Measurements from ENCODE around the gene ADAM12.

Gene ADAM12

DNA sequence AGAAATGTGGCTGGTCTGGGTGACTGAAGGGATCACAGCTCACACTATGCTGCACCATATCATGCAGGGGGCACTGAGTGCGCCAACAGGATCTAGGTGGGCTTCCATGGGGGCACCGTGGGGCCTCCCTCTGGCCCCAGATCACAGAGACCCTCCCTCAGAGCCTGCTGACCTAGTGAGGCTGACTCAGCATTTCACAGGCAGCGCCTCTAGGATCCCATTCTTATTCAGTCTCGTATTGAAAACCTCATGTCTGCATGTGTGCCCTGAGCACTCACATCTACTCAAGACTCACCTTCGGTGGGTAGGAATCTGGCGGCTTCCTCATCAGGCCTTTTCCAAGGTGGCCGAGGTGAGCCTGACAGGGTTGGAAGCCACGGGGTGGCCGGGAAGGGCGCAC, 350.3 kb downstream of the ADAM12 start:
- DNase-seq = no peak

DNA sequence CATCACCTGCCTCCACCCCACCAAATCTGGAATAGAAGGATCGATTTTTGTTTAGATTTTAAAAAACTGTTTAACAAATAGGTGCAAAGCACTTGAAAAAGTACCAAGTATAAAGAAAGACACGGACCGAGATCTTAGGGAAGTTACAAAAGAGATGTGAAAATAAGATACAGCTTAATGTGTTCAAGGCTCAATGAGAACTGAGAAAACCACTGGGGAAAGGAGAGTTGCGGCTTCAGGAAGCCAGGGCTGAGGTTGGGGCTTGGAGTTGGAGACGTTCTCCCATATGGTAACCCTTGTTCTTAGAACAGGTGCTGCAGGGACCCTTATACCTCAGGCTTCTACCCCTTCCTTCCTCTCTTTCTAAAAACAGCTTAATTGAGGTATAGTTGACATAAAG, 351.8 kb downstream of the ADAM12 start:
- DNase-seq = no peak

DNA sequence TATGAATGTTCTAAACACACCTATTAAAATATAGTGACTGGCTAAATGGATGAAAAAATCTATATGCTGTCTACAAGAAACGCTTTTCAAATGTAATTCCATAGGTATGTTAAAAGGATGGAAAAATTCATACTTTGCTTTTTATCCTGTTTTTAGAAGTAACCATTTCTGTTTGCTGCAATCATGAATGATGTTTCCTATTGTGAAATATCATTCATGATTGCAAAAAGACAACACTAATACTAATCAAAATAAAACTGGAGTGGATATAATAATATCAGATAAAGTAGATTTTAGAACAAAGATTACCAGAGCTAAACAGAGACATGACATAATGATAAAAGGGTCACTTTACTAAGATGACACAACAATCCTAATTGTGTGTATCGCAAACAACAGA, 353.7 kb downstream of the ADAM12 start:
- no peak for DNase-seq

DNA sequence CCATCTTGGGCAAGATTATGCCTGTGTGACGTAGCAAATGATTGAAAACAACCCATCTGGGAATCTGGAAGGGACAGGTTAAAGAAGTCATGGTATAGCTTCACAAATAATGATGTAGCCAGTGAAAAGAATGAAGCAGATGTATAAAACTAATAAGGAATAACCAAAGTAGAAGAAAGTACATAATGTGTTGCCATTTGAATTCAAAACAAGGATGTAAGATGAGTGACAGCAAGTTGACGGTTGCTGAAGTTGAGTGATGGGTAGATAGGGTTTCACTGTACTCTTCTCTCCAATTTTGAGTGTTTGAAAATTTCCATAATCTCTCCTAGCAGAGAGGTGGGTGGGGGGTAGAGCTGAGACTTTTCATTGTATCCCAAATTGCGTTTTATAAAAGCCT, 358.3 kb downstream of the ADAM12 start:
- DNase-seq = no peak

DNA sequence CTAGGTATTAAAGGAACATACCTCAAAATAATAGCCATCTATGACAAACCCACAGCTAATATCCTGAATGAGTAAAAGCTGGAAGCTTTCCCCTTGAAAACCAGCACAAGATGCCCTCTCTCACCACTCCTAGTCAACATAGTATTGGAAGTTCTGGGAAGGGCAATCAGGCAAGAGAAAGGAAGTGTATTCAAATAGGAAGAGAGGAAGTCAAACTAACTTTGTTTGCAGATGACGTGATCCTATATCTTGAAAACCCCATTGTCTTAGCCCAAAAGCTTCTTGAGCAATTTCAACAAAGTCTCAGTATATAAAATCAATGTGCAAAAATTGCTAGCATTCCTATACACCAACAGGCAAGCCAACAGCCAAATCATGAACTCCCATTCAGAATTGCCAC, 360.6 kb downstream of the ADAM12 start:
- no peak for DNase-seq

DNA sequence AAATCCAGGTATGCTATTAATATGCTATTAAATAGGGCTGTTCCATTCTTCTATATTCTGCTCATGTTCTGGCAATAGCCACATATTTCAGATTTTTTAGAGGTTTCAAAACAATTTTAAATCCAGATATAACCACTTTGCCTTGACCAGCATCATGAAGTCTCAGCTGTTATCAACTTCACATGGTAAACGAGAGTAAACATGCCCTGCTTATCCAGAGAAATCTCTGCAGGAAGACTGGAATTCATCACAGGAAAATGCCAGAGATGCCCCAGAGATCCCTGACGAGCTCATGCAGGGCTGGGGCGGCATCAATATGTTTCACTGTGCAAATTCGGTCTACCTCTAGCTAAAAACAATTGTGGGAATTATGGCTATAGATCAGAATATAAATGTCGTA, 365.4 kb downstream of the ADAM12 start:
- no peak for DNase-seq

DNA sequence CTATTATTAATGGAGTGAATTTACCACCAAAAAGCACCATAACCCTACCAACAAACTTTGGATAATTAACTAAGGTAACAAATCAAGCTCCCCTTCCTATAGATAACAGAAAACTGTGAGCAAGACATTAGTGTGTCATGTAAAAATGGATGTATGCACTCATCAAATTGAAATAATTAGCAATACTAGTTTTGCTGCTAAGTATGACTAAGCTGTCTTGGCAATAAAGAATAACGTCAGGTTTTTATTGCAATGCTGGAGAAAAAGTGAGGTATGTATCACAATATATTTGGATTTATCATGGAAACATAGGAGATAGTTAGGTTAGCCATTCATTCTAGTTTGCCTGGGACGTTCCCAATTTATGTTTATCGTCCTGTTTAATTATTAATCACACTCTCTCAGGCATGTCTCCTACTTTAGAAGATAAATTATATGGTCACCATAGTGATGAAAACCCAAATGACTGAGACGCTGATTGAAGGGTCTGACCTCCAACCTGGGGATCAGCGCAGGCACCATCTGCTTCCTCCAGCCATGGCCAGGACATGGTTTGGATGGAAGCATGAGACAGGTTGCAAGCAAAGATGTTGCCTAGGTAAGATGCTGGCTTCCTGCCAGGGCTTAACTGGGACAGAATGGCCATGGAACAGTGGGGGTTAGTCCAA, 366.3 kb downstream of the ADAM12 start:
- no peak for DNase-seq

DNA sequence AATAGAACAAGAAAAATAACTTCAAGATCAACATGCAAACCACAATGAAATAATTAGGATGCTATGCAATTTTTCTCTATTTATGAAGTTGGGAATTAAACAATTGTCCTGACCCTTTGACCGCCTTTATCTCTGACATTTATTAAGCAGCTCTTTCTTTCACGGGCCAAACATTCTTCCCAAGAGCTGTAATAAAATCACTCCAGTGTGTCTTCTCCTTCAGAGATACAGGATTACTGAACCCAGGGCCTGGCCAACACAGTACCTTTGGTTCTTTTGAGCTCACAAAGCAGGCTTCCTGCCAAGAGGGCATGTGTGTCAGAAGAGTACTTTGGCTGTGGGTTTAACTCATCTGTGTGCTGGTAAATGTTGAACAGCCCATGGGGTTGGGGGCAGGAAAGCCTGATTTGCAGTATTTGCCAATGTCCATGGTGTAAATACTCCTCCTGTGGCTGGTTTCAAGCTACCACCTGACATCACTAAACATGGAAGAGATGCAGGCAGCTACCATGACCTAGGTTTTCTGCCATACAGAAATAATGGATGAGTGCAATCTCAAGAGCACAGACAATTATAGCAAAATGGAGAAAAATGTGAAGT, 370.2 kb downstream of the ADAM12 start:
- no peak for DNase-seq

DNA sequence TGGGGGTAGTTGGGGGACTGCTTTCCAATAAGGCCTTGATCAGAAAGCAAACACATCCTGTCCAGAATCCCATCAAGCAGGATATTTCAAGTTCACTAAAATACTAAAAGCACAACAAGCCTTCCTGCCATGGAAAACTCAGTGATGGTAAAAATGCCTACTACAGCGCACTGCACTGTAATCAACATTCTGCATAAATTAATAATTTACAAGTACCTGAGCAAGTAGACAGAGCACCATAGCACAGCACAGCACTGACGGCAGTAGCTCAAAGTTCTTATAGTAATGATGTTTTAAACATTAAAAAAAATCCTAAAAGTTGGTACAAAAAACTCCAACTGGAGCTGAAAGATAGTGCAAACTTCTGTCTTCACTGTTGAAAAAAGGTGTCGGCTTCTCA, 371.4 kb downstream of the ADAM12 start:
- no peak for DNase-seq

DNA sequence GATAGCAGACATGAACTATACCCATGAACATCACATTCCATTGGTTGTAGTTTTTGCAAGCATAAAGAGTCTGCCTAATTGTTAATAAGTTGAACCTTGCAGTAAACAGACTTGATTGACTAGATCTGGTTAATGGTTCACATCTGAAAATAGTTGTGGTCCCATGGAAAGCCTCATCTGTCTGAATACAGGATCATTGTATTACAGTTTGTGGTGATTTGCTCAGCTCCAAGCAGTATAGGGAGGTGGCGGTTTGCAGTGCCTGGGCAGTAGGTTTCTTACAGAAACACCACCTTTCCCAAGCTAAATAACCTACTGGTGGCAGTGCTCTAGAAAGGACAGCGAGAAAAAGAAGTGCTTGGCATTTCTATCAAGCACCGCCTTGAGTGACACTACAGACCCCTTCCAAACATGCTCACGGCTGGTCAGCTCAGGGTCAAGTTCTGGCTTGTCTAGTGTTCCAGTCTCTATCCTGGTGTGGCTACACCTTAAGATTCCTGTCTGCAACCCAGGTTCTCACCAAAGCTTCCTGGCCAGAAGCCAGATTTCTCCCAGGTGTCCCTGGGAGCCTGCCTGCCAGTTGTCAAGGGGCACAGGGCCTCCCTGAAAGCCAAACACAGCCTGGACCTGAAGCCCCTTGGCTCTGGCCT, 372.0 kb downstream of the ADAM12 start:
- no peak for DNase-seq

DNA sequence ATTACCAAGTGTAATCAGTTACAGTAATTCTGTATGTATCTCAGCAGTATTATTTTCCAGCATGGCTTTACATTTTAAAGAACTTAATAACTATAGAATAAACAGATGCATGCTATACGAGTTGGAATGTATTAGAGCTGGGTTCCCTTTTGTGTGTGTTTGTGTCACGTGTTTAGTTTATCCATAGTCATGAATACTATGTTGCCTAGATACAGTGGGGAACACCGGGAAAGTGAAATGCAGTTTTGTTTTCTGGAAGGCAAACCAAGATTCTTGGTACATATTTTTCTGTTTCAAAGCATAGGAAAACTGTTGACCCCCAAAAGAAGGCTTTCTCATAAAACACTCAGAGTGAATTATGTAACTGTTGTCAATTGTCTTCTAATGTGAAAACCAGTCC, 372.9 kb downstream of the ADAM12 start:
- no peak for DNase-seq

DNA sequence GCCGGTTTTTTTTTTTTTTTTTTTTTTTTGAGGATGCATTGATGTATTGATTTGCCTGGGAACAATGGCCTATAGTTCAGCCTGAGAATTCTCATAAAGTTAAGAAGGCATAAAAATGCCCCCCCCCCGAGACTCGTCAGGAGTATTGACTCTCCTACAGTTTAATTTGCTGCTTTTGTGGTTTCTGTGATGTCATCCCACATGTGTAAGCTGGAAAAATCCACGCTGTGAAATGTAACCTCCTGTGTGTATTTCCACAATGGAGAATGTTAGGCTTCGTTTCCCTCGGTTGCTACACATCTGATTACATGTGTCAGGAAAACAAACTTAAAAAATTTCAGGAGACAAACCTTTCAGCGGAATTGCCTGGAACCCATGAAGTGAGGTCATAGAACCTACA, 374.0 kb downstream of the ADAM12 start:
- no peak for DNase-seq

DNA sequence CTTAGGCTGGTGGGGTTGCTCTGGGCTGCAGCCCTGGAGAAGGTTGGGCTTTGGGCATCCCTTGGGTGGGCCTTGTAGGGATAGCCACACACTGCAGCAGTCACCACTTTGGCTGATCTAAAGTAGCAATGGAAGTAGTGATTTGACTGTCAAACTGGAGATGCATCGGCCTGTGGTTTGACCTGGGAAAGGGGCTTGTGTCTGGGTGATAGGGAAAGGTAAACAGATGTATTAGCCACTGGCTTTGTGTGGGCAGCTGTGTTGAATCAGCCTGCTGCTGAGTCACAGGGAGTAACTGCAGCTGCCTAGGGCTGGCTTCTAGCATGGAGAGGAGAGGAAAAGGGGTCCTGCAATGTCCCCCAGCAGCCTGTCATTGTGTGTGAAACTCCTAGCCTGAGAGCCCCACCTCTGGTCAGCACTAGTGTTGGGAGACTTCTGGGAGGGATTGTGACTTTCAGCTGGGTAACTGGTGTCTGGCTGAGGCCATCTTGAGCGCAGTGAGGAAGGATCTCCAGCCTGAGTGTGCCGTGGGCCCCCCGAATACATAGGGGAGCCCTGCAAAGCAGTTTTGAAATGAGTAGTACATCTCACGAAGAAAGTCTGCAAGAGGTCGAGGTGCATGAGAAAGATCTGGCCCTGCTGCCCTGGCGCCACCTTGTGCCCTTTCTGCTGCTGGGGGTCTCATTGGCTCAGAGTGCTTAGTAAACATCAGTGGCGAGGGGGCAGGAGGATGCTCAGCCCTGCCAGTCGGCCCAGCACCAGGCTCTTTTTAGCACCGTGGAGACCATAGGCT, 374.6 kb downstream of the ADAM12 start:
- no peak for DNase-seq

DNA sequence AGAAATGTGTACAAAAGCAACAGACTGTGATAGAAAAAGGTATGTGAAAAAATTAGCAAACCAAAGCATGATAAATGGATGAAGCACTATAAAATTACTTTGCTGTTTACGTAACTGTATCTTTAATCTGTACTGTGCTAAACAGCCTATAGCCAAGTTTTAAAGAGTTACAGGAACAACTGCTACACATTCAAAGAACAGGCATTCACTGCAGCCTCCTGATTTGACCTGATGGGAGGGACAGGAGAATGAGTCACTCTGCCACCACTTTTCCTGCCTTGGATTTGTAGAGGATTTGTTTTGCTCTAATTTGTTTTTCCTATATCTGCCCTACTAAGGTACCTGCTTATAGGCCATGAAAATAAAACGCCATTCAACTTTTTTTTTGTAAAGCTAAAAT, 375.8 kb downstream of the ADAM12 start:
- no peak for DNase-seq

DNA sequence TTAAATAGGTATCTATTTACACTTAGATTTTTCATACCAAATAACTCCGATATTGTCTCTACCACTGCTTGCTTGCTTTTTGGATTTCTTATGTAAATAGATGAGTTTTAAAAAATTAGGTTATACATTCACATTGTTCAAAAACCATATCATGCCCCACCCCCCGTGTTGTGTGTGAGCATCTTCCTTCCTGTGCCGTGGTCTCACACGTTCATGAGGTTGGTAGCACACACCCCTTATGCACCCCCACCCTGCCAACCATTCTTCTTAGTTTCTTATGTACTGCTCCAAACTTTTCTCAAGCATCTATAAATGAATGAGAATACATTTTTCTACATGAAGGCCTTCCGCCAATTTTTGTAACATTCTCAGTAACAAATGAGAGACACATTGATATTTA, 376.3 kb downstream of the ADAM12 start:
- no peak for DNase-seq

DNA sequence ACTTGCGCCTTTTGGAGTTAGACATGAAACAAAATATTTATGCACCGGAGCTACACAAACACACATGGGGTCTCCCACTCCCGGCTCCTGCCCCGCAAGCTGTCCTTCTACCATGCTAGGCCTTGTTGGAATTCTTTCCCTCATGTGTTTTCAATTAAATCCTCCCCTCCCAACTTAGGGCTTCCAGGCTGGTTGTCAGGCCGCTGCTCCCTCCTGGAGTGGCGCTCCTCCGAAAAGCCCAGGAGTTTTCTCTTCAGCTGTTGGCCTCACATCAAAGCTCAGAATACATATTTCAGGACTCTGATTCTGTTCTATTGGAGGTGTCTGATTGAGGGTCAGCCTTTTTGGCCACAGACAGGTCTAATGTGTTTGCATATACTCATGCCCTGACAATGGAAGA, 378.6 kb downstream of the ADAM12 start:
- no peak for DNase-seq

DNA sequence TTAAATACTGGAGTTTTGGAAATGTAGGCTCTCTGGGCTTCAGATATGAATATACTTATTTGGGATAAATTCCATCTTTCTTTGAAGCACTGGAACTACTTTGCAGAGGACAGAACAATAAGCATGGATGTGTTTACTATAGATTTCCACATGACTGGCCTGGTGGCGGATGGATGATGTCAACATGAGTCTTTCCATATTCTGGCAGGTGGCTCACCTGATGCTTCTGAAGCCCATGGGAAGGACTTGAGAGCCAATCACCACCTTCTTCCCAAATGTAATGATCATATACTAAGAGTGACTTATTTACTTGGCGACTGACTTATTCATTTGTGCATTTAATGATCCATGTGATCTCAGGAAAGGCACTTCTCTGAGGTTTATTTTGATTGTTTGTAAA, 381.4 kb downstream of the ADAM12 start:
- DNase-seq = peak; percentile 16

DNA sequence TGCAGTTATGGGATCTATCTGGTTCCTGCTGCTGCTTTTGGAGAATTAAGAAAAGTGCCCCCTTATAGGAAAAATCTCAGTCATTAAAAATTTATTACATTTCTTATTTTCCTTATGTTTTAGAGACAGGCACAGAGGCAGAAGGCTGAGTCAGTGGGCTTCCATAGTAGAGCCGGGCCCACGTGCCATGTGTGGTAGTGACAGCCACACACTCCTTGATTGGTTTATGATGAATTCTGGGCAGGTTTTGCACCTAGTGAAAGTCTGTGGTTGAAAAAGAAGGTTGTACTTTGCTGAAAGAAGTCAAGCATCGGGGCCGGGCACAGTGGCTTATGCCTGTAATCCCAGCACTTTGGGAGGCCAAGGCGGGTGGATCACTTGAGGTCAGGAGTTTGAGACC, 382.0 kb downstream of the ADAM12 start:
- no peak for DNase-seq

DNA sequence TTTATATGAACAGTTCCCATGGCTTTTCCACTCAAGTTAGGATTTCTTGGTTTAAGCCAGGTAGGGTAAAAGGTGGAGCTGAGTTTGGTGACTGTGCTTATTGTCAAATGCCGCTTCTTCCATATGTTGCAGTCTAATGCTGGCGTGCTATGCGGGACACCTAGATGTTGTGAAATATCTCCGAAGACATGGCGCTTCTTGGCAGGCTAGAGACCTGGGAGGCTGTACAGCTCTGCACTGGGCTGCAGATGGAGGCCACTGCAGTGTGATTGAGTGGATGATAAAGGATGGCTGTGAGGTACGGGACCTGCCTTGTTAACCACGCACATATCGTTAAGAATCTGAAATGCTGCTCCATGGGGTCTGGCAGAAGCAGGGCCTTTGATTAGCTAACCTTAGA, 383.5 kb downstream of the ADAM12 start:
- no peak for DNase-seq

DNA sequence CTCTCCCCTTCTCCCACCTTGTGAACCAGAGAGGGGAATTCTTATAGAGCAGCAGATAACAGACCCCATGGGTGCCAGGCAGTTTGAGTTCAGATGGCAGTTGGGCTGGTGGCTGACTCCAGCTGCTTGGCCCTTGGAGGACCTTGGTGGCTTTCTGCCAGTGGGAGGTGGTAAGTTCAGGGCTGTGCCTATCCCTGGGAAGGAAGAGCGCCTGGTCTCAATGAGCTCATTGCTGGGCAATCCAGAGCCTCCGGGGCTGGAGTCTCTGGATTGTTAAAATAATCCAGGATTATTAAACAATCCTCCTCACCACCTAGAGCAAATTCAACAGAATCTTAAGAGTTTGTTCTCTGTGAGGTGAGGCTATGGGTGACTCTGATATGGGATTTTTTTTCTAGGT, 386.7 kb downstream of the ADAM12 start:
- no peak for DNase-seq

DNA sequence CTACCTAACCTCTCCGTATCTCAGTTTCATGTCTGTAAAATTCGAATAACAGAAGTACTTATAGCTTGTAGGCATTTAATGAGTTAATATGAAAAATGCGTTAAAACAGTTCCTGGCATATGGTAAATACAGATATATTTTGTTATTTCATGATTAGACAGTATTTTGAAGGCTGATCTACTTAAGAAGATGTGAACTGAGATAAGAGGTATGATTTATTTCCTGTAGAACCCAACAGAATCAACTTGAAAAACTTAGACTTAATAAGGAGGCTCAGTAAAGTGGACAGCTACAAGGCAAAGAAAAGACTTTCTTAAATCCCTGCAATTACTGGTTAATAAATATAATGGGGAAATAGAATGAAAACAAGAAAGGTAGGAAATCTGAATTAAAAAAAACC, 388.6 kb downstream of the ADAM12 start:
- DNase-seq = no peak

DNA sequence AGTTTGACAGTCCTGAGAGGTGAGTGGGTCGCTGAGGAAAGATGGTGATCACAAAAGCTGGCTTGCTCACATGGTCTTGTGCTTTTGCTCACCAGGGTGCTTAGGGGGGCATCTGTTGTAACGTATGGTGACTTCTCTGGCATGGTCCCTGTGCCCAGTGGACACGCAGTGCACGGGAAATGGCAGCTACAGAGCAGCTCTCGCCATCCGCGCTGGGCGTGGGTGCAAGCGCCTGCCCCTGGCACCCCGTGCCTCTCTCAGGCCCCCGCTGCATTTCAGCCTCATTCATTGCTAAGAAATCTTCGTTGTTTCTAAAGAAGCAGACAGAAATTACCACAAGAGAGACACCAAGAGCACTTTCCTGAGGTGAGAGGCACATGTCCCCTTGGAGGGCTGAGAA, 390.7 kb downstream of the ADAM12 start:
- no peak for DNase-seq

DNA sequence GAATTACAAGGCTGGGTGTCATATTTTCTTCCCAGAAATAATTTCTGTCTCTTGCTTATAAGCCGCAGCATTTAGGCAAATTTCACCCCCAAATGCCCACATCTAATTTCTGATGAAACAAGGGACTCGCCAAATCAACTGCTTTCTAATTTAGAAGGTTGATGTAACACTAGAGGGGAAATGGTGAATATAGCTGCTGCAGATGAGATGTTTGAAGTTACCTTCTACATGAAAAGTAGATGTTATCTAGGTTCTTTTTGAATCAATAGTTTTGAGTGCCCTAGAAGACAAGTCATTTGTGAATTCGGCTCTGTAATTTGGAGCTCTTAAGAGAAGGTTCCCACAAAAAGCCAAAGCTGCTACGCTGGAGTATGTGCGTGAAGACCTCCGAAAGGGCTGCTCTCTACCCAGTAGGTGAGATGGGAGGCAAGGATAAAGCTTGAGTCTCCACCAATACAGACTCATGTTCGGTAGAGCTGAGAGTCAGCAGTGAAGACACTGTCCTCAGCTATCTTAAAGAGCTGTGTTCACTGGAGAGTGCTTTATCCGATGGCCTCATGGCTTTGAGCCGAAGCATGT, 392.5 kb downstream of the ADAM12 start:
- DNase-seq = no peak

DNA sequence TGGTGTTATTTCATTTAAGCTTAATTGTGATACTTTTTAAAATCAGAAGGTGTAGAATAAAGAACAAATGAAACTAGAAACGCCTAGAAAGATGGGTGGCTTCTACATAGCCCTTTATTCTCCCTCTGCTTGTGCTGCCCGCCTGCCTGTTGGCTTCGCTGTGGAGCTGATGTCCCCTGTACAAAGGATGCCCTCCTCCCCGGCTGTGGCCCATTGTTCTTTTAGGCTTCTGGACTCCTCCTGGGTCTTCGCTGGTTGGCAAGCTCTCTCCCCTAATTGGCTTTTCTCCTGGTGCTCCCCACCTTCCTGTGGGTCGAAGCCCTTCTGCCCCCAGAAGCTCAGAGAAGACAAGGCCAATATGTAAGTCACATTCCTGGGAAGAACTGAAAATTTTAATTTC, 393.7 kb downstream of the ADAM12 start:
- DNase-seq = no peak

Measured in DMS79 (cell line).